K562 (cell line): ENCODE data around the gene ATP5F1D. TPM values are rescaled to one million over a fixed set of nuclear protein-coding genes. Genes with fewer than 3 reads are reported as not detected.

Experiments
- BACH1 ChIP-seq: fragments of 200-800 bp; sonication (Bioruptor generic); IDR thresholded peaks from 2 replicates; pipeline ENCODE4 v1.6.1; 2016; ENCODE audit warnings: missing genetic modification characterization, missing compliant biosample characterization
- BDP1 ChIP-seq: IDR thresholded peaks from 3 replicates; pipeline ENCODE4 v1.6.1; 2011; ENCODE audit not compliant: insufficient read length, insufficient read depth
- CBX1 ChIP-seq: sonication (generic); IDR thresholded peaks from 2 replicates; pipeline ENCODE4 v1.6.1; 2016; ENCODE audit warnings: antibody characterized with exemption, low read depth, mild to moderate bottlenecking
- FOXK1 ChIP-seq: sonication (generic); formaldehyde crosslinking; IDR thresholded peaks from 2 replicates; pipeline ENCODE4 v1.8.0; 2022; ENCODE audit warnings: missing genetic modification reagents, mild to moderate bottlenecking, borderline replicate concordance
- GABPB1 ChIP-seq: sonication (generic); formaldehyde crosslinking; IDR thresholded peaks from 2 replicates; pipeline ENCODE4 v1.8.0; 2022; ENCODE audit warnings: mild to moderate bottlenecking, missing genetic modification reagents
- HDAC1 ChIP-seq, 2 experiments: fragments of 450-650 bp; IDR thresholded peaks; 2 replicates each; pipeline ENCODE4 v1.6.1; 2016 to 2017; ENCODE audit warnings: inconsistent platforms in 1 of 2, mild to moderate bottlenecking in 1 of 2, moderate library complexity in 1 of 2
- MTA1 ChIP-seq: fragments of 450-650 bp; IDR thresholded peaks from 2 replicates; pipeline ENCODE4 v1.6.1; 2017; ENCODE audit warnings: borderline replicate concordance
- PHF20 ChIP-seq: fragments of 450-650 bp; IDR thresholded peaks from 2 replicates; pipeline ENCODE4 v1.6.1; 2018; ENCODE audit not compliant: partially characterized antibody
- SIN3B ChIP-seq: fragments of 450-650 bp; IDR thresholded peaks from 2 replicates; pipeline ENCODE4 v1.6.1; 2017; ENCODE audit warnings: low read depth, mild to moderate bottlenecking, moderate library complexity
- SMARCA5 ChIP-seq: fragments of 450-650 bp; IDR thresholded peaks from 2 replicates; pipeline ENCODE4 v1.6.1; 2016
- ZBTB17 ChIP-seq: fragments of 450-650 bp; formaldehyde crosslinking; IDR thresholded peaks from 2 replicates; pipeline ENCODE4 v1.4.0; 2020; ENCODE audit warnings: mild to moderate bottlenecking
- ZFX ChIP-seq: sonication (generic); formaldehyde crosslinking; IDR thresholded peaks from 2 replicates; pipeline ENCODE4 v1.8.0; 2022; ENCODE audit warnings: mild to moderate bottlenecking, missing genetic modification reagents, moderate library complexity
- polyA plus RNA-seq, 8 experiments: library from polyadenylated mRNA; depleted of rRNA in 4 of 8; stranded (reverse) in 5 of 8; unstranded in 3 of 8; fragments of >200 nt; fragmentation: Nextera tagmentation in 2 of 8; fragmentation: Illumina TruSeq in 1 of 8; extraction: Ambion mirVana in 2 of 8; extraction: Trizol in 1 of 8; gene quantifications; 2 replicates each; pipeline versions ENCODE4 v1.2.1 to v1.2.3, GENCODE V29; 2011 to 2014; ENCODE audit warnings: inconsistent platforms in 1 of 8, missing spikeins in 1 of 8
- total RNA-seq, 7 experiments: library from RNA; depleted of rRNA in 6 of 7; stranded (reverse); fragments of >200 nt in 6 of 7; fragmentation: Illumina TruSeq in 2 of 7; extraction: Trizol in 2 of 7; gene quantifications; 2 replicates each; pipeline versions ENCODE4 v1.2.1 to v1.2.3, GENCODE V29; 2011 to 2021; ENCODE audit warnings: low replicate concordance in 1 of 7
- TF ChIP-seq, protein P1 (sequence below): sonication (generic); formaldehyde crosslinking; IDR thresholded peaks from 2 replicates; pipeline ENCODE4 v1.8.0; 2022; ENCODE audit warnings: missing genetic modification reagents, mild to moderate bottlenecking, borderline replicate concordance
- TF ChIP-seq, protein P2 (sequence below): fragments of 450-650 bp; IDR thresholded peaks from 2 replicates; pipeline ENCODE4 v1.6.1; 2016; ENCODE audit warnings: low read depth, mild to moderate bottlenecking, moderate library complexity

The ATP5F1D gene
- total and polyA plus RNA-seq, 9 of the 15 experiments (the other 6 are each of a cell fraction or from before 2014, with no cell fraction given): 3.9 to 409 (median 36.8) TPM

DNA sequence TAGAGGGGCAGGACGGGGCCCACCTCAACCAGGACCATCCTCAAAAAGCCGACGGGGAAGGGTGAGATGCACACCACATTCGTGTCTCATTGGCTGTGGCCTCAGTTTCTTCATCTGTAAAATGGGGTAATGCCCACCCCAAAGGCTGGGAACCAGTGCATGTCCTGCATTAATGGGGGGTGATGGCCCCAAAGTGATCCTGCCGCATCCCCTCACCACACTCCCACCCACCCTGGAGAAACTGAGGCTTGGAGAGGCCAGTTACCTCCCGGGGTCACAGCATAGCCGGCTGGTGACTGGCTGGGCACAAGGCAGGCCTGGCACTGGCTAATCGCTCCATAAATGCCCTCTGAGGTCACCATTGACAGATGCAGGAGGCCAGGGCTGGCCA, 6.2 kb downstream of the ATP5F1D start (continued):
- TF ChIP-seq, protein P1, sequence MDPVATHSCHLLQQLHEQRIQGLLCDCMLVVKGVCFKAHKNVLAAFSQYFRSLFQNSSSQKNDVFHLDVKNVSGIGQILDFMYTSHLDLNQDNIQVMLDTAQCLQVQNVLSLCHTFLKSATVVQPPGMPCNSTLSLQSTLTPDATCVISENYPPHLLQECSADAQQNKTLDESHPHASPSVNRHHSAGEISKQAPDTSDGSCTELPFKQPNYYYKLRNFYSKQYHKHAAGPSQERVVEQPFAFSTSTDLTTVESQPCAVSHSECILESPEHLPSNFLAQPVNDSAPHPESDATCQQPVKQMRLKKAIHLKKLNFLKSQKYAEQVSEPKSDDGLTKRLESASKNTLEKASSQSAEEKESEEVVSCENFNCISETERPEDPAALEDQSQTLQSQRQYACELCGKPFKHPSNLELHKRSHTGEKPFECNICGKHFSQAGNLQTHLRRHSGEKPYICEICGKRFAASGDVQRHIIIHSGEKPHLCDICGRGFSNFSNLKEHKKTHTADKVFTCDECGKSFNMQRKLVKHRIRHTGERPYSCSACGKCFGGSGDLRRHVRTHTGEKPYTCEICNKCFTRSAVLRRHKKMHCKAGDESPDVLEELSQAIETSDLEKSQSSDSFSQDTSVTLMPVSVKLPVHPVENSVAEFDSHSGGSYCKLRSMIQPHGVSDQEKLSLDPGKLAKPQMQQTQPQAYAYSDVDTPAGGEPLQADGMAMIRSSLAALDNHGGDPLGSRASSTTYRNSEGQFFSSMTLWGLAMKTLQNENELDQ (CRISPR knock-in tag): 0 out of 2 replicates have a peak, but pooled peaks have one; percentile 25
- TF ChIP-seq, protein P2, sequence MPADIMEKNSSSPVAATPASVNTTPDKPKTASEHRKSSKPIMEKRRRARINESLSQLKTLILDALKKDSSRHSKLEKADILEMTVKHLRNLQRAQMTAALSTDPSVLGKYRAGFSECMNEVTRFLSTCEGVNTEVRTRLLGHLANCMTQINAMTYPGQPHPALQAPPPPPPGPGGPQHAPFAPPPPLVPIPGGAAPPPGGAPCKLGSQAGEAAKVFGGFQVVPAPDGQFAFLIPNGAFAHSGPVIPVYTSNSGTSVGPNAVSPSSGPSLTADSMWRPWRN: 0 out of 2 replicates have a peak, but pooled peaks have one; percentile 15
- TF ChIP-seq HDAC1 (IDR thresholded peaks at IDR 0.05) (no peak), ZBTB17 (CRISPR knock-in tag) (no peak), BDP1 (no peak), MTA1 (peak; percentile 27; the same call in 1 of the 2 replicates), SIN3B (no peak), BACH1 (no peak), SMARCA5 (peak; percentile 98), FOXK1 (CRISPR knock-in tag) (peak; percentile 83; the same call in 1 of the 2 replicates), ZFX (no peak), CBX1 (peak; percentile 91), GABPB1 (CRISPR knock-in tag) (peak; percentile 32; the same call in 1 of the 2 replicates), PHF20 (peak; percentile 48)
